Dedifferentiated amniotic fluid mesenchymal stem cell (primary cell): ENCODE data around the gene DDX4.
"Not testable (repeated sequence)": the region's sequence is repeated elsewhere in the genome, so short reads cannot be mapped to it uniquely, and the experiment has no call there.

ENCODE experiments used
- DNase-seq: peaks from one replicate; pipeline ENCODE4 v3.0.0-alpha.2; 2016; ENCODE audit errors: extremely low spot score

DDX4 gene

DNA sequence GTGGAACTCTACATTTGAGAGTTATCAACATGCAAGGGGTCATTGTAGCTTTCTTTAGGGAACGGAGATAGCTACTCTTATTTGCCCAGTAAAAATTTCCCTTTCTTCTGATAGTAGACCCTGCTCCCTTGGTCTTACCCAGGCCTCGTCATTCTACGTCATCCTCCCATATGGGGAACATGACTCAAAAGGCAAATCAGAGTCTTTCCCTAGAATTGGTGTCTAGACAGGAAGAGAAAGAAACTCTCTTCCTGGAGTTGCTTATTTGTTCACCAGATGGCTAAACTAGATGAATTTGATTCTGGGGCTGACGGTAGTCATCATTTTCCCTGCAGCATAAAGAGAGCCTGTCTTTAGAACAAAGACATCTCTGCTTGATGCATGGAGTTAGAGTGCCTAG is 13.6 kb upstream of the DDX4 start:
- DNase-seq = no peak

- DNase-seq = no peak
These were observed 6.0 kb upstream of the DDX4 start for GRCh38 chr5:55731848-55732247.

DNA sequence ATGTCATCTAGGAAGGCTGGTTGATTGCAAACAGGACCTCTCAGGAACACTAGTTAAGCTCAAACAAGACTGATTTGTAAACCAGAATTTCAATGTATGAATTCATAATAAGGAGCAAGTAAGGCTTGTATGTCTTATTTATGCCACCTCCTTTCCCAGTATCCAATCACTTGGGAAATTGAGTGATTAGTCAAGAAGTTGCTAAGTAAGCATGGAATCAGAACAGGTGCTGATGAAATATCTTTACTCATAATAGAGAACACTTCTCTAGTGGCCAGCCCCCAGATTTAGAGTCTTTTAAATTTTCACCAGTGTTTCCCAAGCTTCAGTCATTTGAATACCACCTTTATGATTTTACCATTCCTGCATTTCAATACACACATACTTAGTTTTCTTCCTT is 5.3 kb upstream of the DDX4 start:
- no peak for DNase-seq

DNA sequence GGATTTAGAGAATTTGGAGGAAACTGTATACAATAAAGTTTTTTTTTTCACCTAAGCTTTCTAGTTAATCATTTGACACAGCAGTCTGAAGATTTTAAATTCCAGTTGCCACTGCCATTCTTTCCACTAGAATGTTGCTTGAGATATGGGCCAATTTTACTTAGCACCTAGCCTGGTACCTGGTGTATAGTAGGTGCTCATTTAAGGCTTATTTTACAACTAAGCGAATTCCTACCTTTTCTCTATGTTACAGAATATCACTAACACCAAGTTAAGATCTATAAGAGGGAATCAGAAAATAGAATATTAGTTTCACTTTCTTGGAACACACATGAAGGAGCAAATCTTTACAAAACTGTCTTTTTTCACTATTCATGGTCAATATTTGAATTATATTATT is 3.2 kb upstream of the DDX4 start:
- DNase-seq = no peak

DNA sequence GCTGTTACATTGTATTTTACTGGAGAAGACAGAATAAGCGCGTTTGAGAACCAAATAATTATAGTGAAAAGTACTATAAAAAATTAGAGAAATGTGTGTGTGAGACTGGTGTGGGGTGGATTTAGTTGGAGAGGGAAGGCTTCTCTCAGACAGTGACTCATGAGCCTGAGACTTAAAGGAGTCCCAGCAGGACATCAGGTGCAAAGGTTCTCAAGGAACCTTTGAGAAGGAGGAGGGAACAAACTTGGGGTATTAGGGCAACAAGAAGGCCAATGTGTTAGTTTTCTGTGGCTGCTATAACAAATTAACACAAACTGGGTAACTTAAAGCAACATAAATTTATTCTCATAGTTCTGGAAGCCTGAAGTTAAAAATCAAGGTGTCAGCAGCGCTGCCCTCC is 4.9 kb downstream of the DDX4 start:
- DNase-seq = no peak

GRCh38 chr5:55747778-55748318 is 10.0 kb downstream of the DDX4 start:
- no peak for DNase-seq

DNA sequence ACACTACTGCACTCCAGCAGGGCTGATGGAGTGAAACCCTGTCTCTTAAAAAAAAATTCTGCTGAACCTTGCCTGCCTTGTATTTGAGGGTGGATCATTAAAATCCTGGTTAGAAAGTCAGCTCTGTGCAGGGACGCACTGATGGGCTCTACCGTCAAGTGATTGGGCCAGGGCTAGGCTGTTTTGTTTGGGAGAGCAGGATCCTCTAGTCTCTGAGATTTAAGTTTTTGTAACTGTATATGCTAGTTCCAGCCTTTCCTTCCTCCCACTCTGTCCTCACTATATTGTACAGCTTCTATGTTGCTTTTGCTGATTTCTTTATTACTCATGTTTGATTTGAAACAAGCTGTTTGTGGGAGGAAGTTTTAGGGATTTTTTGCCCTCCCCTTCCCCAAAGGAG is 11.5 kb downstream of the DDX4 start:
- no peak for DNase-seq

GRCh38 chr5:55750063-55750462 is 12.2 kb downstream of the DDX4 start:
- no peak for DNase-seq

GRCh38 chr5:55750499-55750898 is 12.6 kb downstream of the DDX4 start:
- no peak for DNase-seq

- DNase-seq = no peak
These were observed 20.4 kb downstream of the DDX4 start for GRCh38 chr5:55758231-55758630.

GRCh38 chr5:55758714-55759113 is 20.9 kb downstream of the DDX4 start:
- no peak for DNase-seq

- DNase-seq = not testable (repeated sequence)
These were observed 23.9 kb downstream of the DDX4 start for GRCh38 chr5:55761721-55762120.

DNA sequence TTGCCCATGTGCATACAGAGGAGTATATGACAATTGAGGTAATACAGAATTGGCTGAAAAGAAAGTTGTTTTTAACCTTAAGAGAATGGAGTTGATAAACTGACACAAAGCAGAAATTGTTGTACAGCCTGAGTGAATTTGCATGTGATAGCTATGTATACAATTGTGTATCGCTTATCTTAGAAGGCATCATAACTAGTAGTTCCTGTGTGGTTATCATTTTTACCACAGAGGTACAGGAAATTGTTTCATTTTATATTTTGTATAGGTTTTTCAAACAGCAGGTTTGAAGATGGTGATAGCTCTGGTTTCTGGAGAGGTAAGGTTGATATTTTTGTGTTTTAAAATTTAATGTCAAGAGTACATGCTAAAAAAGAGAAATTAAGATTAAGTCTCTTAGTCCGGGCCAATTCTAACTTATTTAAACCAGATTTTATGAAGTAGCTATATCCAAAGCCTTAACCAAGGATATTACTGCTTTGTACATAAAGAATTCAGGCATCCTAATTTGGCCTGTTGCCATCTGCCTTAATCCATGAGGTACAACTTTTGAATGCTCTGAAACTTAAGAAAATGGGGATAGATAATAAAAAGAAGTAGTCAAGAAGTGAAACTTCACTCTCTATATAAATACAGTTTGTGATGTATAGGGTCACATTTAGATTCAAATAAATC is 26.0 kb downstream of the DDX4 start:
- DNase-seq = no peak

DNA sequence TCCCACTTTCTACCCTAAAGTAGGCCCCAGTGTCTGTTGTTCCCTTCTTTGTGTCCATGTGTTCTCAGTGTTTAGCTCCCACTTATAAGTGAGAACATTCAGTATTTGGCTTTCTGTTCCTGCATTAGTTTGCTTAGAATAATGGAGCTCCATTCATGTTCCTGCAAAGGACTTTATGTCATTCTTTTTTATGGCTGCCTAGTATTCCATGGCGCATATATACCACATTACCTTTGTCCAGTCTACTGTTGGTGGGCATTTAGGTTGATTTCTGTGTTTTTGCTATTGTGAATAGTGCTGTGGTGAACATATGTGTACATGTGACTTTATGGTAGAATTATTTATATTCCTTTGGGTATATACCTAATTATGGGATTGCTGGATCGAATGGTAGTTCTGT is 30.4 kb downstream of the DDX4 start:
- DNase-seq = no peak

DNA sequence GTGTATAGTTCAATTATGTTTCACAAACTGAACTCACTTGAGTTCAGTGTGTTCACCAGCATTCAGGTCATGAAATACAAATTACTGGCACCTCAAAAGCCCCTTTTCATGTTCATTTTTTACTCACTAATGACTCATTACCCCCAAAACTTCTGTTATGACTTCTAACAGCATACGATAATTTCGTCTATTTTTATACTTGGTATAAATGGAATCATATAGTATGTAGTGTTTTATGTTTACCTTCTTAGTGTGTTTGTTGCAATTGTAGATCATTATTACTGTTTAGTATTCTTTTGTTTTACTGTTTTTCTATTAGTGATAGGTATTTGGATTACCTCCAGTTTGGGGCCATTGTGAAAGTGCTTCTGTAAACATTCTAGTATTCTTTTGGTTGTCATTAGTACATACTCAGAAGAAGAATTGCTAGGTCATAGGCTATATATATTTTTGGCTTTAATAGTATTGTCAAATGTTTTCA is 33.4 kb downstream of the DDX4 start:
- no peak for DNase-seq

- DNase-seq = no peak
These were observed 35.2 kb downstream of the DDX4 start for GRCh38 chr5:55773057-55773456.

GRCh38 chr5:55777332-55777731 is 39.5 kb downstream of the DDX4 start:
- no peak for DNase-seq

GRCh38 chr5:55800924-55801323 is 63.1 kb downstream of the DDX4 start:
- no peak for DNase-seq

GRCh38 chr5:55808814-55809213 is 71.0 kb downstream of the DDX4 start:
- DNase-seq = not testable (repeated sequence)

DNA sequence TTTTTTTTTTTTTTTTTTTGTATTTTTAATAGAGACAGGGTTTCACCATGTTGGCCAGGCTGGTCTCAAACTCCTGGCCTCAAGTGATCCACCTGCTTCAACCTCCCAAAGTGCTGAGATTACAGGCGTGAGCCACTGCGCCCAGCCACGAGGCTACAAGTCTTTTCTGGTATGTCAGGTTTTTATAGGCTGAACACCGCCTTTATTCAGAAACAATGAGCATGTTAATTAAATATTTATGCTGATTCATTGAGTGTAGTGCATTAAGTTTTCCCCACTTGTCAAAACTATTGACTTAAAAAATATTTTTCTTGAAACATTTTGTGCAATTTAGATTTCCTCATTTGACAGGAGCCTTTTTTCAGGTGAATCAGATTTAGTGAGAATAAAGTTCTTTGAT is 78.1 kb downstream of the DDX4 start:
- DNase-seq = not testable (repeated sequence)

DNA sequence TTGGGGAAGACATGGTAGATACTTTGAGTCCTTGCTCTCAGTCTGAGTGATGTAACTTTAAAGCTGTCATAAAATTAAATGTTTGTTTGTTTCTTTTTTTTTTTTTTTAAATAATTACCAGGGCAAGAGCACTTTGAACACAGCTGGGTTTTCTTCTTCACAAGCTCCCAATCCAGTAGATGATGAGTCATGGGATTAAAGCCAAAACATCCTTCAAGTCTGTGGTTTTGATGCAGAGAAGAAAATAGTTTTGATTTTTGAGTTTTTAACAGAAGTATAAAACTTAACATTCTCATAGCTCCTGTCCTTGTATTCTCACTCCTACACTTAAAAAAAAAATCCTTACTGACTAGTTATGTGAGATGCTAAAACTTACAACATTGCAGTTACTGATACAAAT is 78.5 kb downstream of the DDX4 start:
- DNase-seq = peak; percentile 86

DNA sequence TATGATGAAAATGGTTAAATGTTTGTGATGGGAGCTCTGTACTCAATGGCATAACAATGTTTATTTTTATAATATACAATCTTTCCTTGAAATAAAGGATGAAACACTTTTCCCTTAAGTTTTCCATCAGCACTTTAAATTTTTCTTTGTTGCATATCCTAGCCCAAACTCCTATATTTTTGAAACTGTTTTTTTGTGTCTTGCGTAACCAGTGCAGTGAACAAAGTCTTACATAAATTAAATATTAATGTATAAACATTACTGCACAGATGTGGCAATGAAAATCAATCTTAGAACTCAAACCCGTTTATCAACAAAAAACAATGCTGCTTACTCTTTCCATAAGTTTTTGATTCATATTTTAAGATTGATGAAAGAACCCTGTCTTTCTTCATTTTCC is 79.2 kb downstream of the DDX4 start:
- no peak for DNase-seq

- DNase-seq = no peak
These were observed 82.6 kb downstream of the DDX4 start for GRCh38 chr5:55820488-55820887.
